Spleen (tissue), 11 donors: ENCODE results near the gene RFPL3. TPM values are rescaled to one million over a fixed set of nuclear protein-coding genes. Genes with fewer than 3 reads are reported as not detected.

ENCODE experiments used
- DNase-seq: peaks from one replicate; pipeline ENCODE4 v3.0.0-alpha.2; 2020
- H3K27ac ChIP-seq, 8 donors: fragments of 200-600 bp; sonication (generic) in 7 of 8; 1 replicate in 4 of 8; 2 replicates in 4 of 8; pipeline versions ENCODE4 v1.5.0 to v1.8.0; 2016 to 2021; ENCODE audit warnings: inconsistent platforms in 4 of 8, mild to moderate bottlenecking in 4 of 8, moderate library complexity in 1 of 8
- H3K27me3 ChIP-seq, 7 donors: fragments of 200-600 bp; sonication (generic) in 6 of 7; replicated peaks in 1 of 7; 1 replicate in 4 of 7; 2 replicates in 3 of 7; pipeline versions ENCODE4 v1.5.0 to v1.8.0; 2016 to 2021; ENCODE audit warnings: inconsistent platforms in 3 of 7, mild to moderate bottlenecking in 1 of 7
- H3K36me3 ChIP-seq, 6 donors: fragments of 200-600 bp; sonication (generic) in 5 of 6; 1 replicate in 4 of 6; 2 replicates in 2 of 6; pipeline versions ENCODE4 v1.5.0 to v1.8.0; 2016 to 2021; ENCODE audit warnings: inconsistent platforms in 2 of 6
- H3K4me1 ChIP-seq, 6 donors: fragments of 200-600 bp; sonication (generic) in 5 of 6; 1 replicate in 3 of 6; 2 replicates in 3 of 6; pipeline versions ENCODE4 v1.5.0 to v1.8.0; 2016 to 2021; ENCODE audit warnings: inconsistent platforms in 3 of 6
- H3K4me3 ChIP-seq, 8 donors: fragments of 200-600 bp; sonication (generic) in 7 of 8; 1 replicate in 4 of 8; 2 replicates in 4 of 8; pipeline versions ENCODE4 v1.5.0 to v1.8.0; 2016 to 2021; ENCODE audit warnings: inconsistent platforms in 4 of 8, mild to moderate bottlenecking in 4 of 8, moderate library complexity in 2 of 8
- H3K9me3 ChIP-seq, 8 donors: fragments of 200-600 bp; sonication (generic) in 7 of 8; 1 replicate in 4 of 8; 2 replicates in 4 of 8; pipeline versions ENCODE4 v1.5.0 to v1.8.0; 2016 to 2021; ENCODE audit warnings: inconsistent platforms in 4 of 8
- CTCF ChIP-seq, 11 experiments: fragments of 200-600 bp in 7 of 11; fragments of 450-650 bp in 4 of 11; sonication (generic) in 4 of 11; IDR thresholded peaks in 8 of 11; conservative IDR thresholded peaks in 3 of 11; 1 replicate in 7 of 11; 2 replicates in 4 of 11; pipeline versions ENCODE4 v1.4.0 to v1.8.0; 2016 to 2021; ENCODE audit warnings: antibody characterized with exemption in 11 of 11, inconsistent platforms in 4 of 11, mild to moderate bottlenecking in 1 of 11
- POLR2A ChIP-seq, 3 donors: fragments of 450-650 bp; IDR thresholded peaks; one replicate each; pipeline ENCODE4 v1.5.1; 2017; ENCODE audit warnings: antibody characterized with exemption in 3 of 3, mild to moderate bottlenecking in 1 of 3
- POLR2AphosphoS5 ChIP-seq, 3 donors: sonication (generic); formaldehyde crosslinking; IDR thresholded peaks; one replicate each; pipeline ENCODE4 v1.5.1; 2017; ENCODE audit warnings: antibody characterized with exemption in 3 of 3
- WGBS, 5 donors: extraction: QIAGEN DNeasy Blood & Tissue Kit in 3 of 5; methylation state at CpG; one replicate each; pipeline versions ENCODE4 v1.1.5 to v1.1.7; 2013 to 2018; 5-methylcytosine and 5-hydroxymethylcytosine counted together
- intact Hi-C: fragments of 100-400 bp; cut with DNase I; formaldehyde crosslinking; loops from one replicate; pipeline ENCODE4 v1.15.0; 2023; ENCODE audit warnings: low total_unique reads
- polyA plus RNA-seq, 3 donors: library from polyadenylated mRNA; stranded (reverse); fragments of 200-250 nt; gene quantifications; one replicate each; pipeline ENCODE4 v1.2.1, GENCODE V29; 2013
- small RNA-seq, 4 donors: library from RNA; depleted of rRNA; stranded (forward); fragments of <200 nt; gene quantifications; one replicate each; pipeline ENCODE3, GENCODE V24; 2016
- total RNA-seq, 7 donors: library from RNA; depleted of rRNA in 3 of 7; stranded (reverse); fragments of >200 nt in 3 of 7; fragmentation: NEBNext Ultra II Directional in 4 of 7; extraction: Animal tissue kit (Norgen Biotek cat#: 25700) in 4 of 7; gene quantifications; one replicate each; pipeline versions ENCODE4 v1.1.0 to v1.2.1, GENCODE V29; 2016 to 2021
- donor health status: healthy with polysubstance abuse.
- donor health status: DM: no; HTN: no; CAD: no; lungs with moderate emphysema.
- donor health status: DM: no; HTN: no; CAD: no.
- donor health status: Bipolar disorder and iron deficiency.
- donor health status: healthy.
- donor health status: DM: no; HTN: no; CAD: no.
- donor health status: DM: yes; HTN: yes; CAD: no.

The RFPL3 gene
- total and polyA plus RNA-seq, 10 donors = 0.06 TPM; not detected in 9

GRCh38 chr22:32410459-32410858 lies 52.8 kb downstream of the RFPL3 start:
- Histone ChIP-seq H3K9me3 (no peaks in the 10 kb centered on the region), H3K36me3 (peaks cover 2 to 42% (median 29%) of the 10 kb centered on the region in 6 donors), H3K27ac (no peak overlapping the region), H3K27me3 (no peaks in the 10 kb centered on the region), H3K4me1 (peaks cover 16 to 70% (median 60%) of the 10 kb centered on the region in 6 donors), H3K4me3 (peak overlapping the region in 6 of 8 donors; percentile 86 to 99 (median 91))
- no peak for DNase-seq
- TF ChIP-seq POLR2A (IDR thresholded peaks at IDR 0.05) (no peak), CTCF (IDR thresholded peaks at IDR 0.05 in 8 of 11, conservative IDR thresholded peaks at IDR 0.05 in 3 of 11) (no peak), POLR2AphosphoS5 (IDR thresholded peaks at IDR 0.05) (no peak)
- 82 to 95% (median 91%) methylated on average over 4 of the region's 4 CpGs for WGBS, 5 donors
- intact Hi-C loops = no loop called here

Small RNA genes within 50 kb of the gene (small RNA-seq; reads per million reads assigned to genes)
- 0 reads per million in 4 donors for gene AL021937.2
- 0 reads per million in 4 donors for gene IGLVIVOR22-2
- gene RF02171 = 0 reads per million in 4 donors
- gene RF02172 = 0 reads per million in 4 donors

Other genes with a start within 250 kb of the RFPL3 start
- gene C22orf42, start 198.6 kb upstream of the RFPL3 start, total RNA-seq = not detected
- gene C22orf42, start 198.6 kb upstream of the RFPL3 start, polyA plus RNA-seq = not detected
- gene RFPL2, start 152.8 kb upstream of the RFPL3 start, total RNA-seq = under 1 TPM in 4 of 7 donors, not detected in 3; 0.23 to 0.79 (median 0.51) TPM
- under 1 TPM; 0.11 to 0.59 (median 0.42) TPM for gene RFPL2, start 152.8 kb upstream of the RFPL3 start, polyA plus RNA-seq
- gene SLC5A4, start 102.5 kb upstream of the RFPL3 start, total RNA-seq = 1 to 10 TPM in 2 of 7 donors, under 1 TPM in 5; 0.20 to 3.6 (median 0.56) TPM
- gene SLC5A4, start 102.5 kb upstream of the RFPL3 start, polyA plus RNA-seq = under 1 TPM; 0.03 to 0.48 (median 0.04) TPM
- gene RTCB, start 54.4 kb downstream of the RFPL3 start, total RNA-seq = 10 to 100 TPM; 58.5 to 75.9 (median 62.4) TPM
- 10 to 100 TPM; 33.8 to 54.2 (median 35.0) TPM for gene RTCB, start 54.4 kb downstream of the RFPL3 start, polyA plus RNA-seq
- gene BPIFC, start 106.6 kb downstream of the RFPL3 start, total RNA-seq = not detected
- not detected for gene BPIFC, start 106.6 kb downstream of the RFPL3 start, polyA plus RNA-seq
- 100 to 1,000 TPM in 5 of 7 donors, 10 to 100 TPM in 2; 77.1 to 151 (median 115) TPM for gene FBXO7, start 116.9 kb downstream of the RFPL3 start, total RNA-seq
- gene FBXO7, start 116.9 kb downstream of the RFPL3 start, polyA plus RNA-seq = 10 to 100 TPM; 55.9 to 86.9 (median 61.8) TPM